ENCODE data around the gene GRIK1.

DNA sequence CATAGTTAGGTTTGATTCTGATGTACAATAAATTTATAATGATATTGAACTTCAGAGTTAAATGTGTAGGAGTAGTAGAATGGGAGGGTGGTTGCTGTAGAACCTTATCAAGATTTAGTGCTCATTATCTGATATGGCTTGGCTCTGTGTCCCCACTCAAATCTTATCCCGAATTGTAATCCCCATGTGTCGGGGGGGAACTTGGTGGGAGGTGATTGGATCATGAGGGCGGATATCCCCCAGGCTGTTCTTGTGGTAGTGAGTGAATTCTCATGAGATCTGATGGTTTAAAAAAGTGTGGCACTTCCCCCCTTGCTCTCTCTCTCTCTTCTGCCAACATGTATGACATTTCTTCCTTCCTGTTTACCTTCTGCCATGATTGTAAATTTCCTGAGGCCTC, 265.5 kb downstream of the GRIK1 start:
- no peak for TF ChIP-seq EZH2 (IDR thresholded peaks at IDR 0.05)
- no peak for TF ChIP-seq POLR2AphosphoS5 (IDR thresholded peaks at IDR 0.05; ENCODE audit: borderline replicate concordance, low read depth, low read length)
- TF ChIP-seq FOXP2 (optimal IDR thresholded peaks at IDR 0.05; ENCODE audit: control extremely low read depth, extremely low read length, insufficient read depth), result no peak

Data from SK-N-MC (cell line).